Measurements from ENCODE around the gene RNF157.

GRCh38 chr17:76264755-76265623, 24.7 kb upstream of the RNF157 start, which contains the start of gene UBALD2:
- TF ChIP-seq CTCF (IDR thresholded peaks at IDR 0.05): no peak
- peak; percentile 21; the same call in 1 of the 2 replicates for TF ChIP-seq POLR2A (IDR thresholded peaks at IDR 0.05; ENCODE audit: low read length)
- TF ChIP-seq HEYL (CRISPR knock-in tag; IDR thresholded peaks at IDR 0.05): 0 out of 2 replicates have a peak, but pooled peaks have one; percentile 69
- TF ChIP-seq RAD21 (conservative IDR thresholded peaks at IDR 0.05 in 1 of 2, IDR thresholded peaks at IDR 0.05 in 1 of 2): no peak
- TF ChIP-seq CHD2 (IDR thresholded peaks at IDR 0.05; ENCODE audit: low read length, partially characterized antibody): peak; percentile 9
- no peak for TF ChIP-seq BHLHE40 (IDR thresholded peaks at IDR 0.05; ENCODE audit: low read depth, low read length)
- TF ChIP-seq USF2 (IDR thresholded peaks at IDR 0.05): peak; percentile 52
- TF ChIP-seq HDAC2 (IDR thresholded peaks at IDR 0.05): no peak
- no peak for TF ChIP-seq MYC (IDR thresholded peaks at IDR 0.05; ENCODE audit: borderline replicate concordance, low read length)
- no peak for TF ChIP-seq EP300 (IDR thresholded peaks at IDR 0.05)
